Activated CD8-positive, alpha-beta T cell treated with anti-CD3 and anti-CD28 coated beads for 36 hours (primary cell): ENCODE measurements around the gene EIF2S3B. TPM values are rescaled to one million over a fixed set of nuclear protein-coding genes. Genes with fewer than 3 reads are reported as not detected.

ENCODE experiments used
- ATAC-seq: fragments of 200-7000 bp; cut with Tn5 transposase; one replicate; pipeline ENCODE4 v1.10.0; 2021; ENCODE audit warnings: mild to moderate bottlenecking, moderate library complexity
- CTCF ChIA-PET: fragments of 350-600 bp; sonication (Branson Sonifier 250); formaldehyde crosslinking; loops from one replicate; lab custom pipeline; 2021; ENCODE audit warnings: antibody characterized with exemption; lab: Charles Lee
- POLR2A ChIA-PET: fragments of 350-600 bp; sonication (Branson Sonifier 250); formaldehyde crosslinking; loops from one replicate; lab custom pipeline; 2021; ENCODE audit warnings: antibody characterized with exemption; lab: Charles Lee
- DNase-seq: peaks from one replicate; pipeline ENCODE4 v3.0.0-alpha.2; 2020
- H3K27ac Mint-ChIP-seq: one replicate; pipeline ENCODE4 v1.8.0; 2021; ENCODE audit warnings: mild to moderate bottlenecking, mixed read lengths
- H3K27me3 Mint-ChIP-seq: one replicate; pipeline ENCODE4 v1.8.0; 2021; ENCODE audit warnings: mixed read lengths
- H3K36me3 Mint-ChIP-seq: one replicate; pipeline ENCODE4 v1.8.0; 2021; ENCODE audit warnings: low read depth, mixed read lengths
- H3K4me1 Mint-ChIP-seq: one replicate; pipeline ENCODE4 v1.8.0; 2021; ENCODE audit warnings: low read depth, mixed read lengths
- H3K4me3 Mint-ChIP-seq: one replicate; pipeline ENCODE4 v1.8.0; 2021; ENCODE audit warnings: mild to moderate bottlenecking, moderate library complexity, mixed read lengths
- H3K9me3 Mint-ChIP-seq: one replicate; pipeline ENCODE4 v1.8.0; 2021; ENCODE audit warnings: mixed read lengths
- CTCF ChIP-seq: fragments of 200-600 bp; IDR thresholded peaks from one replicate; pipeline ENCODE4 v1.8.0; 2022; ENCODE audit warnings: antibody characterized with exemption, mild to moderate bottlenecking
- intact Hi-C: fragments of 100-400 bp; cut with micrococcal nuclease; formaldehyde crosslinking; loops from one replicate; pipeline ENCODE4 v1.10.0; 2022
- total RNA-seq, 2 experiments: library from RNA; stranded (reverse); gene quantifications; one replicate each; pipeline ENCODE4 v1.2.3, GENCODE V29; 2021

The EIF2S3B gene
- total RNA-seq, 2 experiments from 2014 or later = 3.3 to 3.8 TPM

- peak; percentile 85 for ATAC-seq
- Mint-ChIP-seq H3K36me3 (peaks cover 11% of the 10 kb centered on the region), H3K27me3 (no peaks in the 10 kb centered on the region), H3K27ac (peak overlapping the region; percentile 86), H3K4me3 (peak overlapping the region; percentile 29), H3K9me3 (peaks cover 22% of the 10 kb centered on the region), H3K4me1 (peaks cover 49% of the 10 kb centered on the region)
- no peak for DNase-seq
- ChIA-PET CTCF (no interaction called here), POLR2A (interaction anchor here (0.5 to 2.2 kb wide), 2 partner anchors 50 to 97 kb away, joined by 3 to 9 read pairs; no protein-coding TSS in a partner anchor)
- intact Hi-C loops = loop anchor here (5.0 to 10.0 kb wide), 2 partner anchors 179 to 266 kb away; no protein-coding TSS in a partner anchor
- no peak for TF ChIP-seq CTCF
These were observed 2.2 kb upstream of the EIF2S3B start for GRCh38 chr12:10503460-10503859.

GRCh38 chr12:10511756-10512355, 6.2 kb downstream of the EIF2S3B start:
- DNase-seq (no peak), ATAC-seq (no peak)
- H3K27me3 Mint-ChIP-seq = no peaks in the 10 kb centered on the region
- ChIA-PET CTCF (no interaction called here), POLR2A (interaction anchor here (0.6 kb wide), 1 partner anchor 473 kb away, joined by 3 read pairs; no protein-coding TSS in a partner anchor)
- H3K9me3 Mint-ChIP-seq = peaks cover 7% of the 10 kb centered on the region
- no peaks in the 10 kb centered on the region for H3K4me1 Mint-ChIP-seq
- H3K36me3 Mint-ChIP-seq = no peaks in the 10 kb centered on the region
- H3K27ac Mint-ChIP-seq = no peak overlapping the region
- H3K4me3 Mint-ChIP-seq = no peak overlapping the region
- TF ChIP-seq CTCF = no peak
- intact Hi-C loops = no loop called here

- no peak for ATAC-seq
These were observed 7.1 kb downstream of the EIF2S3B start for GRCh38 chr12:10512798-10513197.

GRCh38 chr12:10521555-10521954, 15.9 kb downstream of the EIF2S3B start:
- H3K4me3 Mint-ChIP-seq = no peak overlapping the region
- H3K27me3 Mint-ChIP-seq = no peaks in the 10 kb centered on the region
- CTCF ChIA-PET = no interaction called here
- peaks cover 1% of the 10 kb centered on the region for H3K9me3 Mint-ChIP-seq
- no peaks in the 10 kb centered on the region for H3K36me3 Mint-ChIP-seq
- H3K27ac Mint-ChIP-seq = no peak overlapping the region
- POLR2A ChIA-PET = interaction anchor here (1.6 kb wide), 1 partner anchor 33 kb away, joined by 5 read pairs; no protein-coding TSS in a partner anchor
- H3K4me1 Mint-ChIP-seq = peaks cover 14% of the 10 kb centered on the region
- DNase-seq = no peak
- intact Hi-C loops = no loop called here
- TF ChIP-seq CTCF = no peak
- peak; percentile 45 for ATAC-seq

More at GRCh38 chr12:10512798-10513197, 7.1 kb downstream of the EIF2S3B start:
- no peaks in the 10 kb centered on the region for H3K4me1 Mint-ChIP-seq
- H3K36me3 Mint-ChIP-seq = no peaks in the 10 kb centered on the region
- CTCF ChIA-PET = no interaction called here
- peaks cover 3% of the 10 kb centered on the region for H3K9me3 Mint-ChIP-seq
- no peaks in the 10 kb centered on the region for H3K27me3 Mint-ChIP-seq
- no peak for DNase-seq
- POLR2A ChIA-PET = no interaction called here
- no peak for TF ChIP-seq CTCF
- H3K27ac Mint-ChIP-seq = no peak overlapping the region
- H3K4me3 Mint-ChIP-seq = no peak overlapping the region
- intact Hi-C loops = no loop called here

- intact Hi-C loops = no loop called here
- ChIA-PET CTCF (no interaction called here), POLR2A (interaction anchor here (0.6 kb wide), 1 partner anchor 23 kb away, joined by 3 read pairs; the partner anchor contains the start of gene EIF2S3B)
- no peak for DNase-seq
- H3K27ac Mint-ChIP-seq = no peak overlapping the region
- H3K4me3 Mint-ChIP-seq = no peak overlapping the region
- peaks cover 11% of the 10 kb centered on the region for H3K9me3 Mint-ChIP-seq
- H3K4me1 Mint-ChIP-seq = peaks cover 17% of the 10 kb centered on the region
- no peak for ATAC-seq
- H3K36me3 Mint-ChIP-seq = peaks cover 8% of the 10 kb centered on the region
- TF ChIP-seq CTCF = no peak
- no peaks in the 10 kb centered on the region for H3K27me3 Mint-ChIP-seq
These were observed 22.7 kb downstream of the EIF2S3B start for GRCh38 chr12:10528174-10528953.
